Sigmoid colon (tissue), 4 donors: Measurements from ENCODE around the gene CCDC187.

Experiments
- POLR2A ChIP-seq, 2 donors: fragments of 450-650 bp; IDR thresholded peaks; one replicate each; pipeline ENCODE4 v1.6.1; 2016; ENCODE audit warnings: antibody characterized with exemption in 2 of 2, mild to moderate bottlenecking in 2 of 2, moderate library complexity in 2 of 2
- POLR2AphosphoS5 ChIP-seq, 4 donors: sonication (generic); formaldehyde crosslinking; IDR thresholded peaks; one replicate each; pipeline ENCODE4 v1.6.1; 2017; ENCODE audit warnings: antibody characterized with exemption in 4 of 4

- no peak for TF ChIP-seq POLR2A (IDR thresholded peaks at IDR 0.05)
- no peak for TF ChIP-seq POLR2AphosphoS5 (IDR thresholded peaks at IDR 0.05)
These were observed 18.2 kb downstream of the CCDC187 start for GRCh38 chr9:136285501-136286358.
